Lung (tissue), 12 donors: ENCODE results near the gene VN1R4. TPM values are rescaled to one million over a fixed set of nuclear protein-coding genes. Genes with fewer than 3 reads are reported as not detected.
"Not testable (repeated sequence)": the region's sequence is repeated elsewhere in the genome, so short reads cannot be mapped to it uniquely, and the experiment has no call there.

Source experiments
- ATAC-seq: fragments of 200-7000 bp; cut with Tn5 transposase; one replicate; pipeline ENCODE4 v1.9.1; 2020; ENCODE audit warnings: moderate number of reproducible peaks; ENCODE audit not compliant: insufficient read depth, low FRiP score
- DNase-seq, 3 donors: peaks; one replicate each; pipeline ENCODE4 v3.0.0-alpha.2; 2013 to 2017
- H3K27ac ChIP-seq, 2 donors: one replicate each; pipeline ENCODE4 v1.5.1; 2013; ENCODE audit warnings: mild to moderate bottlenecking in 2 of 2, moderate library complexity in 2 of 2, control low read depth in 1 of 2, inconsistent platforms in 1 of 2, low read depth in 1 of 2, low read length in 1 of 2
- H3K27me3 ChIP-seq, 3 donors: one replicate each; pipeline ENCODE4 v1.5.1; 2013; ENCODE audit warnings: low read length in 2 of 3; ENCODE audit not compliant: control insufficient read depth in 3 of 3, insufficient read depth in 3 of 3
- H3K36me3 ChIP-seq, 4 donors: one replicate each; pipeline ENCODE4 v1.5.1; 2013; ENCODE audit warnings: low read length in 4 of 4, mild to moderate bottlenecking in 1 of 4, moderate library complexity in 1 of 4; ENCODE audit not compliant: control insufficient read depth in 4 of 4, insufficient read depth in 4 of 4
- H3K4me1 ChIP-seq, 5 donors: one replicate each; pipeline ENCODE4 v1.5.1; 2013; ENCODE audit warnings: low read length in 5 of 5, mild to moderate bottlenecking in 2 of 5, moderate library complexity in 1 of 5; ENCODE audit not compliant: control insufficient read depth in 5 of 5, insufficient read depth in 5 of 5
- H3K4me3 ChIP-seq: one replicate; pipeline ENCODE4 v1.5.1; 2013; ENCODE audit warnings: mild to moderate bottlenecking, control low read depth, moderate library complexity
- H3K9ac ChIP-seq, 2 donors: one replicate each; pipeline ENCODE4 v1.5.1; 2013; ENCODE audit warnings: low read length in 2 of 2, control low read depth in 1 of 2; ENCODE audit not compliant: insufficient read depth in 1 of 2
- H3K9me3 ChIP-seq, 4 donors: one replicate each; pipeline ENCODE4 v1.5.1; 2013; ENCODE audit warnings: low read length in 3 of 4, mild to moderate bottlenecking in 1 of 4, moderate library complexity in 1 of 4; ENCODE audit not compliant: control insufficient read depth in 4 of 4, insufficient read depth in 3 of 4
- CTCF ChIP-seq: IDR thresholded peaks from 2 replicates; pipeline ENCODE4 v1.5.1; 2012; ENCODE audit warnings: mild to moderate bottlenecking; ENCODE audit errors: control extremely low read depth, extremely low read depth
- WGBS, 2 donors: extraction: QIAGEN DNeasy Blood & Tissue Kit; methylation state at CpG; one replicate each; pipeline ENCODE4 v1.1.7; 2013; 5-methylcytosine and 5-hydroxymethylcytosine counted together
- polyA plus RNA-seq, 2 donors: library from polyadenylated mRNA; stranded (reverse); fragments of 200-250 nt; gene quantifications; one replicate each; pipeline ENCODE4 v1.2.1, GENCODE V29; 2013
- total RNA-seq, 2 donors: library from RNA; depleted of rRNA in 1 of 2; stranded (reverse); fragments of >200 nt in 1 of 2; gene quantifications; one replicate each; pipeline ENCODE4 v1.2.1, GENCODE V29; 2014 to 2021
- donor health status: control.
- donor health status: control.
- donor health status: Bipolar disorder and iron deficiency.
- donor health status: healthy.
- donor health status: DM: yes; HTN: yes; CAD: no.

The VN1R4 gene
- total and polyA plus RNA-seq, 4 donors: not detected

- DNase-seq: no peak
- no peak for ATAC-seq
Measured at GRCh38 chr19:53224606-53225005, 42.9 kb downstream of the VN1R4 start.

GRCh38 chr19:53222716-53223115 lies 44.8 kb downstream of the VN1R4 start:
- H3K9ac ChIP-seq, H3K4me1 ChIP-seq, H3K27ac ChIP-seq, ATAC-seq, DNase-seq, H3K27me3 ChIP-seq, H3K36me3 ChIP-seq, H3K4me3 ChIP-seq: not testable (repeated sequence)
- 97 to 99% methylated on average over 23 to 28 of the region's 28 CpGs for WGBS, 2 donors
- H3K9me3 ChIP-seq: peaks cover 2 to 26% (median 23%) of the 10 kb centered on the region in 4 donors

More at GRCh38 chr19:53224606-53225005, 42.9 kb downstream of the VN1R4 start:
- no peaks in the 10 kb centered on the region for H3K36me3 ChIP-seq
- 90 to 97% methylated on average over 14 to 20 of the region's 20 CpGs for WGBS, 2 donors
- H3K27ac ChIP-seq: no peak overlapping the region
- no peaks in the 10 kb centered on the region for H3K4me1 ChIP-seq
- H3K9ac ChIP-seq: no peak overlapping the region
- peaks cover 0 to 28% (median 20%) of the 10 kb centered on the region in 4 donors for H3K9me3 ChIP-seq
- no peak for TF ChIP-seq CTCF
- H3K4me3 ChIP-seq: no peak overlapping the region
- H3K27me3 ChIP-seq: no peaks in the 10 kb centered on the region

Other genes with a start within 250 kb of the VN1R4 start
- gene ERVV-2, start 223.0 kb downstream of the VN1R4 start, total RNA-seq: not detected
- not detected for gene ERVV-2, start 223.0 kb downstream of the VN1R4 start, polyA plus RNA-seq
- 10 to 100 TPM; 26.8 to 86.9 TPM for gene ZNF160, start 164.3 kb downstream of the VN1R4 start, total RNA-seq
- gene ZNF160, start 164.3 kb downstream of the VN1R4 start, polyA plus RNA-seq: 10 to 100 TPM; 16.7 to 17.9 TPM
- 10 to 100 TPM in 1 of 2 donors, 1 to 10 TPM in 1; 4.5 to 16.6 TPM for gene ZNF415, start 134.8 kb downstream of the VN1R4 start, total RNA-seq
- 1 to 10 TPM; 3.1 to 3.3 TPM for gene ZNF415, start 134.8 kb downstream of the VN1R4 start, polyA plus RNA-seq
- 10 to 100 TPM; 11.5 to 17.9 TPM for gene ZNF347, start 108.7 kb downstream of the VN1R4 start, total RNA-seq
- gene ZNF347, start 108.7 kb downstream of the VN1R4 start, polyA plus RNA-seq: 1 to 10 TPM; 2.9 to 3.0 TPM
- 1 to 10 TPM; 2.5 to 6.7 TPM for gene ZNF665, start 74.4 kb downstream of the VN1R4 start, total RNA-seq
- 1 to 10 TPM; 2.0 to 2.8 TPM for gene ZNF665, start 74.4 kb downstream of the VN1R4 start, polyA plus RNA-seq
- gene ZNF677, start 12.8 kb downstream of the VN1R4 start, total RNA-seq: 10 to 100 TPM; 12.6 to 44.7 TPM
- 1 to 10 TPM; 6.7 to 7.8 TPM for gene ZNF677, start 12.8 kb downstream of the VN1R4 start, polyA plus RNA-seq
- gene VN1R2, start 9.4 kb downstream of the VN1R4 start, total RNA-seq: not detected
- not detected for gene VN1R2, start 9.4 kb downstream of the VN1R4 start, polyA plus RNA-seq
- 1 to 10 TPM; 5.8 to 8.8 TPM for gene ZNF845, start 66.0 kb upstream of the VN1R4 start, total RNA-seq
- gene ZNF845, start 66.0 kb upstream of the VN1R4 start, polyA plus RNA-seq: 1 to 10 TPM; 2.4 to 3.2 TPM
- 10 to 100 TPM in 1 of 2 donors, 1 to 10 TPM in 1; 7.1 to 19.7 TPM for gene ZNF525, start 98.0 kb upstream of the VN1R4 start, total RNA-seq
- gene ZNF525, start 98.0 kb upstream of the VN1R4 start, polyA plus RNA-seq: 1 to 10 TPM; 3.2 to 4.1 TPM
- 10 to 100 TPM in 1 of 2 donors, 1 to 10 TPM in 1; 8.6 to 11.3 TPM for gene ZNF765, start 127.4 kb upstream of the VN1R4 start, total RNA-seq
- 1 to 10 TPM; 3.6 to 4.2 TPM for gene ZNF765, start 127.4 kb upstream of the VN1R4 start, polyA plus RNA-seq
- 10 to 100 TPM in 1 of 2 donors, 1 to 10 TPM in 1; 7.9 to 11.4 TPM for gene ZNF761, start 164.3 kb upstream of the VN1R4 start, total RNA-seq
- 1 to 10 TPM; 6.4 TPM for gene ZNF761, start 164.3 kb upstream of the VN1R4 start, polyA plus RNA-seq
- 1 to 10 TPM; 2.8 to 5.3 TPM for gene ZNF813, start 200.0 kb upstream of the VN1R4 start, total RNA-seq
- 1 to 10 TPM; 1.2 TPM for gene ZNF813, start 200.0 kb upstream of the VN1R4 start, polyA plus RNA-seq